Breast epithelium (tissue), 4 donors: ENCODE measurements around the gene OR2H1. TPM values are rescaled to one million over a fixed set of nuclear protein-coding genes. Genes with fewer than 3 reads are reported as not detected.

Experiments
- DNase-seq, 2 donors: peaks; one replicate each; pipeline ENCODE4 v3.0.0-alpha.2; 2019; ENCODE audit warnings: low spot score in 2 of 2
- H3K27ac ChIP-seq, 2 donors: fragments of 200-600 bp; sonication (generic) in 1 of 2; one replicate each; pipeline ENCODE4 v1.5.1; 2016 to 2019; ENCODE audit warnings: mild to moderate bottlenecking in 1 of 2
- H3K27me3 ChIP-seq, 2 donors: fragments of 200-600 bp; sonication (generic) in 1 of 2; one replicate each; pipeline versions ENCODE4 v1.5.1 to v1.6.0; 2017 to 2019; ENCODE audit warnings: control low read depth in 1 of 2, mild to moderate bottlenecking in 1 of 2
- H3K36me3 ChIP-seq: fragments of 200-600 bp; one replicate; pipeline ENCODE4 v1.5.1; 2019
- H3K4me1 ChIP-seq, 2 donors: fragments of 200-600 bp; sonication (generic); one replicate each; pipeline ENCODE4 v1.5.1; 2016 to 2019; ENCODE audit warnings: control low read depth in 1 of 2
- H3K4me3 ChIP-seq, 3 donors: fragments of 200-600 bp; sonication (generic); 1 replicate in 2 of 3; 2 replicates in 1 of 3; pipeline ENCODE4 v1.5.1; 2016 to 2019; ENCODE audit warnings: mild to moderate bottlenecking in 3 of 3, moderate library complexity in 2 of 3
- H3K9me3 ChIP-seq, 2 donors: fragments of 200-600 bp; sonication (generic) in 1 of 2; one replicate each; pipeline ENCODE4 v1.5.1; 2016 to 2019; ENCODE audit warnings: control low read depth in 1 of 2
- POLR2A ChIP-seq: fragments of 450-650 bp; IDR thresholded peaks from one replicate; pipeline ENCODE4 v1.6.1; 2016; ENCODE audit warnings: antibody characterized with exemption, mild to moderate bottlenecking, moderate library complexity
- POLR2AphosphoS5 ChIP-seq, 3 donors: sonication (generic); formaldehyde crosslinking; IDR thresholded peaks; one replicate each; pipeline ENCODE4 v1.6.1; 2017; ENCODE audit warnings: antibody characterized with exemption in 3 of 3
- intact Hi-C: fragments of 100-400 bp; cut with DNase I; formaldehyde crosslinking; loops from one replicate; pipeline ENCODE4 v1.15.1; 2023; ENCODE audit warnings: low total_unique reads
- total RNA-seq, 3 donors: library from RNA; depleted of rRNA; stranded (reverse); fragments of >200 nt; gene quantifications; one replicate each; pipeline ENCODE4 v1.1.0, GENCODE V29; 2016
- TF ChIP-seq, protein P1 (sequence below), 3 donors: fragments of 450-650 bp; IDR thresholded peaks; one replicate each; pipeline ENCODE4 v1.5.1; 2016 to 2017; ENCODE audit warnings: antibody characterized with exemption in 3 of 3, mild to moderate bottlenecking in 3 of 3, moderate library complexity in 3 of 3

Gene OR2H1
- total RNA-seq, 3 donors from 2014 or later: not detected

DNA sequence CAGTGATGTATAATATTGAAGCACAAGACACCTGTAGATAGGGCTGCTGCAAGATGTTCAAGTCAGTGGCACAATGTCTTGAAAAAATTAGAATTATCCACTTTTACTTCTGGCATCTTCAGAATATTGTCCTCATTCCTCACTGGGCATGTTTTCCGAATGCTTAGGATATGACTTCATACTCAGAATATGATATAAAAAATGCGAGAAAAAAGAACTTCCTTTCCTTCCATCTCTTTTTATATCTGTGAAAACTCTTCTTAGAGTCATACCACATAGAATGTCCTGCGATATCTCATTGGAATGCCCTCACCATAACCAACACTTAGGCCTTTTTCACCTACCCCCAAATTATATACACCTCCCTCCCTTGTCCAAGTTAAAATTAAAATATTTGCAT lies 26.2 kb downstream of the OR2H1 start:
- intact Hi-C loops: no loop called here
- no peak overlapping the region for H3K4me3 ChIP-seq

DNA sequence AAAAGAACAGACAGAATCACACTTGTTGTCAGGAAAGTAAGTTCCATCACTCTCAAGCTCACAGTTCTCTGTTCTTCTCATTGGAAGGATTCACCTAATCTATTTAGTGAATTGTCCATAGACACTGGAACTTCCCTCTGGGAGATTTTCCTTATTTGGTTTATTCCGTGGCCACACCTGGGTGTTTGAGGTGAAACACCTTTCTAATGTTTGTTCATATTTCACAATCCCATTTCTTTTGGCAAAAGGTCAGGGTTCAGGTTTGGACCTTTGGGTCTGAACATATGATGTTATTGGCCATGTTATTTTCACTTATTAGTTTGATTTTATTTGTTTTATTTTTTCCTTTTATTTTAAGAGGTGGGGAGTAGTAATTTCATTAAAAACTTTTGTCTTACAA lies 26.8 kb downstream of the OR2H1 start:
- Histone ChIP-seq H3K4me1 (no peaks in the 10 kb centered on the region), H3K4me3 (no peak overlapping the region), H3K27ac (no peak overlapping the region), H3K36me3 (no peaks in the 10 kb centered on the region), H3K27me3 (no peaks in the 10 kb centered on the region), H3K9me3 (peaks cover 0 to 5% of the 10 kb centered on the region in 2 donors)
- intact Hi-C loops: no loop called here
- no peak for DNase-seq
- TF ChIP-seq POLR2AphosphoS5 (IDR thresholded peaks at IDR 0.05): no peak
- TF ChIP-seq, protein P1, sequence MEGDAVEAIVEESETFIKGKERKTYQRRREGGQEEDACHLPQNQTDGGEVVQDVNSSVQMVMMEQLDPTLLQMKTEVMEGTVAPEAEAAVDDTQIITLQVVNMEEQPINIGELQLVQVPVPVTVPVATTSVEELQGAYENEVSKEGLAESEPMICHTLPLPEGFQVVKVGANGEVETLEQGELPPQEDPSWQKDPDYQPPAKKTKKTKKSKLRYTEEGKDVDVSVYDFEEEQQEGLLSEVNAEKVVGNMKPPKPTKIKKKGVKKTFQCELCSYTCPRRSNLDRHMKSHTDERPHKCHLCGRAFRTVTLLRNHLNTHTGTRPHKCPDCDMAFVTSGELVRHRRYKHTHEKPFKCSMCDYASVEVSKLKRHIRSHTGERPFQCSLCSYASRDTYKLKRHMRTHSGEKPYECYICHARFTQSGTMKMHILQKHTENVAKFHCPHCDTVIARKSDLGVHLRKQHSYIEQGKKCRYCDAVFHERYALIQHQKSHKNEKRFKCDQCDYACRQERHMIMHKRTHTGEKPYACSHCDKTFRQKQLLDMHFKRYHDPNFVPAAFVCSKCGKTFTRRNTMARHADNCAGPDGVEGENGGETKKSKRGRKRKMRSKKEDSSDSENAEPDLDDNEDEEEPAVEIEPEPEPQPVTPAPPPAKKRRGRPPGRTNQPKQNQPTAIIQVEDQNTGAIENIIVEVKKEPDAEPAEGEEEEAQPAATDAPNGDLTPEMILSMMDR (IDR thresholded peaks at IDR 0.05): no peak
- no peak for TF ChIP-seq POLR2A

More for the DNA sequence above, 26.2 kb downstream of the OR2H1 start:
- Histone ChIP-seq H3K27ac (no peak overlapping the region), H3K36me3 (no peaks in the 10 kb centered on the region), H3K9me3 (peaks cover 0 to 5% of the 10 kb centered on the region in 2 donors), H3K4me1 (no peaks in the 10 kb centered on the region), H3K27me3 (no peaks in the 10 kb centered on the region)
- no peak for DNase-seq
- TF ChIP-seq, protein P1 (IDR thresholded peaks at IDR 0.05): no peak
- no peak for TF ChIP-seq POLR2AphosphoS5 (IDR thresholded peaks at IDR 0.05)
- TF ChIP-seq POLR2A: no peak

DNA sequence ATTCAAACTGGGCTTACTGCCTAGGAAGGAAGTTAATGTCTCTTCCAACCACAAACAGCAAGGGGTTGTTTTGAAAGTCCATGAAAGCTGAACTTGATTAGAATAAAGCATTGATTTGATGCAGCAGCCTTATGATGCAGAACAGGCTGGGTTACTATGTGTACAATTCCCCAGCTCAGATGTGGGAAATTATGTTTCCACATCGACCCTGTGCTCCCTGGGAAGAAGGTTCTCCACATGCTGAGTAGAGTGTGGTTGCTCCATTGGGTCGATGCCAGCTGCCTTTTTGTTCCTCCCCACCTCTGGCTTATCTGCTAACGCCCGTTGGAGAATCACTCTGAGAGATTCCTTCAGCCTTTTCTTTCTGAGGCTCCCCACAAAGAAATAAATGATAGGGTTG lies 29.6 kb downstream of the OR2H1 start:
- H3K36me3 ChIP-seq: no peaks in the 10 kb centered on the region
- TF ChIP-seq, protein P1 (IDR thresholded peaks at IDR 0.05): no peak
- TF ChIP-seq POLR2AphosphoS5 (IDR thresholded peaks at IDR 0.05) (no peak), POLR2A (no peak)
- H3K4me3 ChIP-seq: no peak overlapping the region
- H3K9me3 ChIP-seq: peaks cover 0 to 5% of the 10 kb centered on the region in 2 donors
- DNase-seq: no peak
- intact Hi-C loops: no loop called here
- H3K4me1 ChIP-seq: no peaks in the 10 kb centered on the region
- H3K27me3 ChIP-seq: no peaks in the 10 kb centered on the region
- H3K27ac ChIP-seq: no peak overlapping the region

DNA sequence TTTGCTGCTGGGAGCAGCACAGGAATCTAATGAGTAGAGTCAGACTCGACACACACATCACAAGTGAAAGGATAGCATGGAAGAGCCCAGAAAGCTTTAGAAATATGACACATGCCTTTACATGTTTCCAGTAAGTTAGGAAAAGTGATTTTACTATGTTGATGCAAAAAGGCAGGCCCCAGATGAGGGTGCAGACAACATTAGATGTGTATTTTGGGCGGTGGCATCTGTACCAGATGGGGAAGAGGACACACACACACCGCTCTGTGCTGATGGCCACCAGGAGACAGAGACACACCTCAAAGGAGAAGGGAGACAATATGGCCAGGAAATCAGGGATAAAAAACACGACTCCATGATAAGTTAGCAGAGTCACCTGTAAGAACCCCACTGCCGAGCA lies 30.2 kb downstream of the OR2H1 start:
- Histone ChIP-seq H3K27me3 (no peaks in the 10 kb centered on the region), H3K4me1 (no peaks in the 10 kb centered on the region), H3K4me3 (no peak overlapping the region), H3K36me3 (no peaks in the 10 kb centered on the region), H3K27ac (no peak overlapping the region), H3K9me3 (peaks cover 0 to 3% of the 10 kb centered on the region in 2 donors)
- intact Hi-C loops: no loop called here
- TF ChIP-seq, protein P1 (IDR thresholded peaks at IDR 0.05): no peak
- TF ChIP-seq POLR2A (no peak), POLR2AphosphoS5 (IDR thresholded peaks at IDR 0.05) (no peak)
- DNase-seq: no peak

DNA sequence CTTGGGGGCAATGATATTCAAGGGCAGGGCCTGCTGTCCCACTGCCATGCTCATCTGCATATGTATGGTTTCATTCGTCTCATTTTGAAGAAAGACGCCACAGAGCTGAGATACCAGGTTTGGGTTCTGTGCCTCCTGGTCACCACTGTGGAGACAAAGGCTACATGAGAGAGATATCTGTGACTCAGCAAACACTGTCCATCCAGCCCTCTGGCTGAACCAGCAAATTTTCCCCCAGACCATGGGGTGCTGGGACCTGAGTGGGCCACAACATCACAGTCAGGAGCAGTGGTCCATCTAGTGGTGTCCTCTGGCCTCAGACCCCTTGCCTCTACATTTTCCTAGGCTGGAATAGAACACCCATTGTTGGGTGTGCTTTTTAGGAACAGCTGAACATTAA lies 30.7 kb downstream of the OR2H1 start, which contains the start of gene MAS1L:
TSS of gene MAS1L (minus strand) at position 297 of the 400 bp plus-strand sequence. CDS start at position 243, 54 bp downstream.
- H3K9me3 ChIP-seq: no peaks in the 10 kb centered on the region
- no peak within 1 kb of the TSS for H3K27ac ChIP-seq
- DNase-seq: no peak
- intact Hi-C loops: no loop called here
- no peak within 1 kb of the TSS for H3K4me3 ChIP-seq
- H3K36me3 ChIP-seq: no peaks in the 10 kb centered on the region
- no peaks in the 10 kb centered on the region for H3K4me1 ChIP-seq
- H3K27me3 ChIP-seq: no peaks in the 10 kb centered on the region
- no peak for TF ChIP-seq POLR2AphosphoS5 (IDR thresholded peaks at IDR 0.05)
- no peak for TF ChIP-seq POLR2A
- TF ChIP-seq, protein P1 (IDR thresholded peaks at IDR 0.05): no peak
